ENCODE measurements around the gene EWSR1.

DNA sequence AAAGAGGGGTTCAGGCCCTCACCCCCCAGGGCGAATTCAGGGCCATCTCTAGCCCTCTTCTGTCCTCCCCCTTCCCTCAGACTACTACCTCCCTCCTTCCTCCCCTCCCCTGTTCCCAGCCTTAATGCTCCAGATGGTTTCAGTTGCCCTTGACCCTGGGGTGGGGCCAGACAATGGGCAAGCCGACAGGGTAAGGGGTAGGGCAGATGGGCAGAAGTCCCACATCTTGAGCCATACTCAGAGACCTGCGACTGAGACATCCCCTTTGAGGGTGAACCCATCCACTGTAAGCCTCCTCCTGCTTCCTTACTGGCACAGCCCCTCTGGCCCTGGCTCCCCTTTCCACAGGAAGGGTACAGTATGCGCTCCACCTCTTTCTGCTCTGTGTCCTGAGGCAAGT lies 2.1 kb upstream of the EWSR1 start:
- TF ChIP-seq, protein P1, sequence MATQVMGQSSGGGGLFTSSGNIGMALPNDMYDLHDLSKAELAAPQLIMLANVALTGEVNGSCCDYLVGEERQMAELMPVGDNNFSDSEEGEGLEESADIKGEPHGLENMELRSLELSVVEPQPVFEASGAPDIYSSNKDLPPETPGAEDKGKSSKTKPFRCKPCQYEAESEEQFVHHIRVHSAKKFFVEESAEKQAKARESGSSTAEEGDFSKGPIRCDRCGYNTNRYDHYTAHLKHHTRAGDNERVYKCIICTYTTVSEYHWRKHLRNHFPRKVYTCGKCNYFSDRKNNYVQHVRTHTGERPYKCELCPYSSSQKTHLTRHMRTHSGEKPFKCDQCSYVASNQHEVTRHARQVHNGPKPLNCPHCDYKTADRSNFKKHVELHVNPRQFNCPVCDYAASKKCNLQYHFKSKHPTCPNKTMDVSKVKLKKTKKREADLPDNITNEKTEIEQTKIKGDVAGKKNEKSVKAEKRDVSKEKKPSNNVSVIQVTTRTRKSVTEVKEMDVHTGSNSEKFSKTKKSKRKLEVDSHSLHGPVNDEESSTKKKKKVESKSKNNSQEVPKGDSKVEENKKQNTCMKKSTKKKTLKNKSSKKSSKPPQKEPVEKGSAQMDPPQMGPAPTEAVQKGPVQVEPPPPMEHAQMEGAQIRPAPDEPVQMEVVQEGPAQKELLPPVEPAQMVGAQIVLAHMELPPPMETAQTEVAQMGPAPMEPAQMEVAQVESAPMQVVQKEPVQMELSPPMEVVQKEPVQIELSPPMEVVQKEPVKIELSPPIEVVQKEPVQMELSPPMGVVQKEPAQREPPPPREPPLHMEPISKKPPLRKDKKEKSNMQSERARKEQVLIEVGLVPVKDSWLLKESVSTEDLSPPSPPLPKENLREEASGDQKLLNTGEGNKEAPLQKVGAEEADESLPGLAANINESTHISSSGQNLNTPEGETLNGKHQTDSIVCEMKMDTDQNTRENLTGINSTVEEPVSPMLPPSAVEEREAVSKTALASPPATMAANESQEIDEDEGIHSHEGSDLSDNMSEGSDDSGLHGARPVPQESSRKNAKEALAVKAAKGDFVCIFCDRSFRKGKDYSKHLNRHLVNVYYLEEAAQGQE (IDR thresholded peaks at IDR 0.05; ENCODE audit: low read depth) = no peak
- TF ChIP-seq, protein P2, sequence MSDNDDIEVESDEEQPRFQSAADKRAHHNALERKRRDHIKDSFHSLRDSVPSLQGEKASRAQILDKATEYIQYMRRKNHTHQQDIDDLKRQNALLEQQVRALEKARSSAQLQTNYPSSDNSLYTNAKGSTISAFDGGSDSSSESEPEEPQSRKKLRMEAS (IDR thresholded peaks at IDR 0.05) = no peak
- TF ChIP-seq RAD21 (IDR thresholded peaks at IDR 0.05; ENCODE audit: low read depth) = no peak
- no peak for TF ChIP-seq NFIC (IDR thresholded peaks at IDR 0.05)
- no peak for TF ChIP-seq EP300 (IDR thresholded peaks at IDR 0.05; ENCODE audit: borderline replicate concordance)
- TF ChIP-seq FOXM1 (IDR thresholded peaks at IDR 0.05; ENCODE audit: borderline replicate concordance, low read depth) = no peak
